Measurements from ENCODE around the gene SEC14L5. TPM values are rescaled to one million over a fixed set of nuclear protein-coding genes. Genes with fewer than 3 reads are reported as not detected.

The SEC14L5 gene
- total RNA-seq, 2 experiments from 2014 or later: 0.07 TPM; not detected in 1

- Mint-ChIP-seq H3K9me3 (no peaks in the 10 kb centered on the region), H3K27ac (no peak overlapping the region), H3K36me3 (ENCODE audit: low read depth) (peaks cover 3% of the 10 kb centered on the region), H3K4me1 (ENCODE audit: low read depth) (peaks cover under 1% of the 10 kb centered on the region), H3K4me3 (no peak overlapping the region), H3K27me3 (no peaks in the 10 kb centered on the region)
- no peak for TF ChIP-seq CTCF (IDR thresholded peaks at IDR 0.05)
- CTCF ChIA-PET: no interaction called here
- DNase-seq (no peak), ATAC-seq (no peak)
- POLR2A ChIA-PET: interaction anchor here (1.2 kb wide), 1 partner anchor 15 kb away, joined by 3 read pairs; no protein-coding TSS in a partner anchor
- intact Hi-C loops (cut with micrococcal nuclease): no loop called here
Measured at GRCh38 chr16:5026664-5027063, 68.5 kb downstream of the SEC14L5 start.

- ChIA-PET POLR2A (interaction anchor here (1.2 kb wide), 1 partner anchor 15 kb away, joined by 3 read pairs; no protein-coding TSS in a partner anchor), CTCF (no interaction called here)
- H3K27ac Mint-ChIP-seq: no peak overlapping the region
- no peak overlapping the region for H3K4me3 Mint-ChIP-seq
- TF ChIP-seq CTCF (IDR thresholded peaks at IDR 0.05): no peak
- H3K9me3 Mint-ChIP-seq: no peaks in the 10 kb centered on the region
- H3K27me3 Mint-ChIP-seq: no peaks in the 10 kb centered on the region
- ATAC-seq (no peak), DNase-seq (no peak)
- peaks cover 5% of the 10 kb centered on the region for H3K4me1 Mint-ChIP-seq (ENCODE audit: low read depth)
- peaks cover 3% of the 10 kb centered on the region for H3K36me3 Mint-ChIP-seq (ENCODE audit: low read depth)
- intact Hi-C loops (cut with micrococcal nuclease): no loop called here
Measured at GRCh38 chr16:5027086-5027485, 69.0 kb downstream of the SEC14L5 start.

DNA sequence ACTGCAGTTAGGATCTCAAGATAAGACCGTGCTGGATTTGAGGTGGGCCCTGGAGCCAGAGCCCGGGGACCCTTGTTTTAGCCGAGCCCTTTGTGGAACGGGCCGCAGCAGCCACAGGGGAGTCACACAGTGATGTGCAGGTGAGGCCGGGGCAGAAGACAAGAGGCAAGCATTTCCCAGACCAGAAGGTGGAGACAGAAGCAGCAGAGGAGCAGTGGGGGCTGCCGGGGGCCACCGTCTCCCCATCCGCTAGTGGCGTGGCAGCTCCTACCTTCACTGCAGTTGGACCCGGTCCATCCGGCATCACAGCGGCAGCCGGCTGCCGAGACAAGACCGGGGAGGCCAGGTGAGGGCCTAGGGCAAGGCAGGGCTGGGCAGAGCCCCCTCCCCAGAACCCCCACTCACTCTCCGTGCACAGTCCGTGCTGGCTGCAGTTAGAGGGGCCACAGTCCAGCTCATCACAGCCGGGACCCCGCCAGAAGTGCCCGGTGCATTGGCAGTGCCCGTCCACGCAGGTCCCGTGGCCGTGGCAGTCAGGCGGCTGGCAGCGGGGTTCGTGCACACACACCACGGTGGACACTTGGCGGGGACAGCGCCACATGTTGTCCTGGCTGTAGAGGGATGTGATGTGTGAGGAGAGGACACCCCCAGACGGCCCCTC, 69.6 kb downstream of the SEC14L5 start:
- intact Hi-C loops (cut with micrococcal nuclease): no loop called here
- no peak for DNase-seq
- ChIA-PET POLR2A (no interaction called here), CTCF (no interaction called here)
- Mint-ChIP-seq H3K36me3 (ENCODE audit: low read depth) (peaks cover 3% of the 10 kb centered on the region), H3K4me1 (ENCODE audit: low read depth) (peaks cover 7% of the 10 kb centered on the region), H3K4me3 (no peak overlapping the region), H3K9me3 (no peaks in the 10 kb centered on the region), H3K27ac (no peak overlapping the region), H3K27me3 (no peaks in the 10 kb centered on the region)
- ATAC-seq: no peak
- TF ChIP-seq CTCF (IDR thresholded peaks at IDR 0.05): no peak

DNA sequence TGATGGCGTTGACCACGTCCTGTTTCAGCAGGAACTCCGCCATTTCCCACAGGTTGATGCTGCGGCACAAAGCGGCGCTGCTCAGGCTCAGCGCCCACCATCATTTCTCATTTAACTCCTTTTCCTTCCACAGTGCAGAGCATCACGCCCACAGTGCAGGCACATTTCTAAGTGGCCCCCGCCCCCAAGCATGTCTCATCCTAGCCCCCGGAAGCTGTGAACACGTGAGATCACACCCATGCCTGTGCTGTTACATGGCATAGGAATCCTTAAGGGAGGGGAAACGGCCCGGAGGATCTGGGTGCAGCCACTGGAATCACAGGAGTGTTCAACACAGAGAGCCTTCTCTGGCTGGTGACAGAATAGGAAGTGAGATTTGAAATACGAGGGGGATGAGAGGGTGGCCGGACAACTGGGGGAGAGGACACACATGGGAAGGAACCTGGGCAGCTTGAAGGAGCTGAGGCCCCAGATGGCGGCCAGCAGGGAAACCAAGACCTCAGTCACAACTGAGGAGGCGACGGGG, 70.9 kb downstream of the SEC14L5 start:
- POLR2A ChIA-PET: no interaction called here
- DNase-seq (no peak), ATAC-seq (no peak)
- no peak overlapping the region for H3K27ac Mint-ChIP-seq
- H3K4me3 Mint-ChIP-seq: no peak overlapping the region
- intact Hi-C loops (cut with micrococcal nuclease): no loop called here
- CTCF ChIA-PET: no interaction called here
- H3K9me3 Mint-ChIP-seq: no peaks in the 10 kb centered on the region
- H3K27me3 Mint-ChIP-seq: no peaks in the 10 kb centered on the region
- TF ChIP-seq CTCF (IDR thresholded peaks at IDR 0.05): no peak
- peaks cover 3% of the 10 kb centered on the region for H3K36me3 Mint-ChIP-seq (ENCODE audit: low read depth)
- peaks cover 12% of the 10 kb centered on the region for H3K4me1 Mint-ChIP-seq (ENCODE audit: low read depth)

DNA sequence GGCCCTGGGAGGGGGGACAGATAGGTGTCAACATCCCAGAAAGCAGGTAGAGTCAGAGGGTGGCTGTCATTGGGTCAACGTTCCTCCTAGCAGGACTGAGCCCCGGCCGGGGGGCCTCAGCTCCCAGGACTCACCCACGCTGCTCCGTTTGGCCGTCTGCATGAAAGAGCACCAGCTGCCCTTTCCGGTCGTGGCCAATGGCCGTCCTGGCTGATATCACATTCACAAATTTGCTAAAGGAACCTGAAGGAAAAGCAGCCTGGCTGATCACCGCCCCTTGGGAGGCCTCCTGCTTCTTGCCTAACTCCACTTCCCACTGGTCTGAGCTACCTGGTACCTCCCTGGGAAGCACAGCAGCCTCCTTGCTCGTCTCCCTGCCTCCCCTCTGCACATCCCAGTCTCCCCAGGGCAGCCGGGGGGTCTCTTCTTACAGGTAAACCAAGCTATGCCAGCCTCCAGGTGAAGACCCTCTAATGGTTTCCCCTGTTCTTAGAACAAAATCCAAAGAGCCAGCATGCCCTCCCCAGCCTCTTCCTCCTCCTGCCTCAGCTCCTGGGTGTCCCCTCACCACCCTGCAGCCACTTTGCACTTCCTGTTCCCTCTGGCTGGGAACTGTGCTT, 72.2 kb downstream of the SEC14L5 start:
- intact Hi-C loops (cut with micrococcal nuclease): no loop called here
- Mint-ChIP-seq H3K27me3 (no peaks in the 10 kb centered on the region), H3K4me3 (no peak overlapping the region), H3K4me1 (ENCODE audit: low read depth) (peaks cover 18% of the 10 kb centered on the region), H3K36me3 (ENCODE audit: low read depth) (peaks cover 3% of the 10 kb centered on the region), H3K9me3 (no peaks in the 10 kb centered on the region), H3K27ac (no peak overlapping the region)
- POLR2A ChIA-PET: no interaction called here
- CTCF ChIA-PET: no interaction called here
- ATAC-seq: no peak
- no peak for DNase-seq
- TF ChIP-seq CTCF (IDR thresholded peaks at IDR 0.05): no peak

All from activated CD8-positive, alpha-beta T cell treated with anti-CD3 and anti-CD28 coated beads for 36 hours (primary cell).